GM23248 (cell line): ENCODE data around the gene SYCE1. TPM values are rescaled to one million over a fixed set of nuclear protein-coding genes. Genes with fewer than 3 reads are reported as not detected.

Experiments
- DNase-seq: peaks from one replicate; pipeline ENCODE4 v3.0.0-alpha.2; 2015
- H2AFZ ChIP-seq: fragments of 200-600 bp; sonication (generic); 2 replicates; pipeline ENCODE4 v1.6.1; 2016; ENCODE audit warnings: antibody characterized with exemption
- H3F3A ChIP-seq: fragments of 200-600 bp; sonication (generic); 2 replicates; pipeline ENCODE4 v1.6.1; 2016; ENCODE audit warnings: mild to moderate bottlenecking, antibody characterized with exemption, mixed run types; ENCODE audit not compliant: insufficient read depth
- H3K27ac ChIP-seq: fragments of 200-600 bp; sonication (generic); 2 replicates; pipeline ENCODE4 v1.5.1; 2016; ENCODE audit warnings: mild to moderate bottlenecking
- H3K27me3 ChIP-seq: fragments of 200-600 bp; sonication (generic); replicated peaks from 2 replicates; pipeline ENCODE4 v1.6.1; 2016; ENCODE audit warnings: mild to moderate bottlenecking; ENCODE audit not compliant: insufficient read depth
- H3K36me3 ChIP-seq: fragments of 200-600 bp; sonication (generic); 2 replicates; pipeline ENCODE4 v1.6.1; 2016; ENCODE audit warnings: low read depth, mild to moderate bottlenecking
- H3K4me1 ChIP-seq: fragments of 200-600 bp; sonication (generic); 2 replicates; pipeline ENCODE4 v1.6.1; 2016; ENCODE audit warnings: mild to moderate bottlenecking; ENCODE audit not compliant: insufficient read depth
- H3K4me2 ChIP-seq: fragments of 200-600 bp; sonication (generic); one replicate; pipeline ENCODE4 v1.6.1; 2016; ENCODE audit warnings: mild to moderate bottlenecking; ENCODE audit not compliant: unreplicated experiment
- H3K4me3 ChIP-seq: fragments of 200-600 bp; sonication (generic); 2 replicates; pipeline ENCODE4 v1.5.1; 2016; ENCODE audit warnings: mild to moderate bottlenecking
- H3K79me2 ChIP-seq: fragments of 200-600 bp; sonication (generic); 2 replicates; pipeline ENCODE4 v1.6.1; 2016; ENCODE audit warnings: mild to moderate bottlenecking; ENCODE audit not compliant: insufficient read depth
- H3K9ac ChIP-seq: fragments of 200-600 bp; sonication (generic); 2 replicates; pipeline ENCODE4 v1.6.1; 2016; ENCODE audit warnings: mild to moderate bottlenecking
- H3K9me2 ChIP-seq: fragments of 200-600 bp; sonication (generic); 2 replicates; pipeline ENCODE4 v1.6.1; 2016; ENCODE audit warnings: mixed run types, mild to moderate bottlenecking, moderate library complexity; ENCODE audit not compliant: insufficient read depth
- H3K9me3 ChIP-seq: fragments of 200-600 bp; sonication (generic); one replicate; pipeline ENCODE4 v1.6.1; 2017; ENCODE audit warnings: low read depth
- H4K20me1 ChIP-seq: fragments of 200-600 bp; sonication (generic); 2 replicates; pipeline ENCODE4 v1.6.0; 2016; ENCODE audit not compliant: insufficient read depth
- EZH2 ChIP-seq: fragments of 200-600 bp; sonication (generic); IDR thresholded peaks from 2 replicates; pipeline ENCODE4 v1.6.1; 2018; ENCODE audit warnings: antibody characterized with exemption, mild to moderate bottlenecking; ENCODE audit not compliant: insufficient read depth, poor library complexity, severe bottlenecking
- EZH2phosphoT487 ChIP-seq: fragments of 200-600 bp; sonication (generic); IDR thresholded peaks from 2 replicates; pipeline ENCODE4 v1.6.1; 2018; ENCODE audit warnings: antibody characterized with exemption, moderate library complexity, mild to moderate bottlenecking, low read depth; ENCODE audit not compliant: insufficient read depth
- whole genome bisulfite sequencing, 2 experiments: methylation state at CpG; one replicate each; pipeline ENCODE4 v1.1.6; 2015 to 2017; ENCODE audit warnings: low lambda C conversion rate in 2 of 2, low coverage in 1 of 2; ENCODE audit errors: missing lambda C conversion rate in 2 of 2; 5-methylcytosine and 5-hydroxymethylcytosine counted together
- in situ Hi-C: fragments of 300-500 bp; cut with MboI; formaldehyde crosslinking; loops from 2 replicates; pipeline ENCODE4 v1.15.0; 2020
- polyA plus RNA-seq: library from polyadenylated mRNA; unstranded; fragments of >200 nt; fragmentation: Nextera tagmentation; extraction: Ambion mirVana; gene quantifications from 2 replicates; pipeline ENCODE4 v1.2.1, GENCODE V29; 2016
- total RNA-seq: library from RNA; depleted of rRNA; stranded (reverse); fragments of >200 nt; shearing (Covaris generic); gene quantifications from 2 replicates; pipeline ENCODE4 v1.2.3, GENCODE V29; 2014

Gene SYCE1
- total and polyA plus RNA-seq, 2 experiments from 2014 or later, result not detected

GRCh38 chr10:133537546-133538545, 27.5 kb downstream of the SYCE1 start:
- H3K9ac ChIP-seq, result no peak overlapping the region
- no peaks in the 10 kb centered on the region for H3K9me2 ChIP-seq
- WGBS, 2 experiments, result 29 to 37% methylated on average over 4 of the region's 4 CpGs
- H3K9me3 ChIP-seq, result no peaks in the 10 kb centered on the region
- DNase-seq, result no peak
- H4K20me1 ChIP-seq, result no peaks in the 10 kb centered on the region
- no peak for TF ChIP-seq EZH2
- TF ChIP-seq EZH2phosphoT487, result no peak
- no peaks in the 10 kb centered on the region for H3K4me1 ChIP-seq
- no peaks in the 10 kb centered on the region for H3F3A ChIP-seq
- in situ Hi-C loops, result no loop called here
- H3K4me3 ChIP-seq, result no peak overlapping the region
- no peaks in the 10 kb centered on the region for H3K36me3 ChIP-seq
- H2AFZ ChIP-seq, result no peak overlapping the region
- H3K27ac ChIP-seq, result no peak overlapping the region
- no peak overlapping the region for H3K4me2 ChIP-seq
- H3K79me2 ChIP-seq, result no peaks in the 10 kb centered on the region
- 0 out of 2 replicates have a peak, but pooled peaks cover 8% of the 10 kb centered on the region for H3K27me3 ChIP-seq

- Histone ChIP-seq H3K9me3 (no peaks in the 10 kb centered on the region), H3K27ac (no peak overlapping the region), H3K4me2 (no peak overlapping the region), H3K79me2 (no peaks in the 10 kb centered on the region), H3K4me1 (no peaks in the 10 kb centered on the region), H3F3A (no peaks in the 10 kb centered on the region), H4K20me1 (no peaks in the 10 kb centered on the region), H2AFZ (no peak overlapping the region), H3K9ac (no peak overlapping the region), H3K27me3 (peaks cover 11% of the 10 kb centered on the region; the same call in 1 of the 2 replicates), H3K36me3 (no peaks in the 10 kb centered on the region), H3K4me3 (no peak overlapping the region), H3K9me2 (no peaks in the 10 kb centered on the region)
- TF ChIP-seq EZH2phosphoT487, result no peak
- DNase-seq, result no peak
- in situ Hi-C loops, result no loop called here
- 8 to 19% methylated on average over 3 to 4 of the region's 4 CpGs for WGBS, 2 experiments
These were observed 29.2 kb downstream of the SYCE1 start for GRCh38 chr10:133536198-133536597.

- 30 to 38% methylated on average over 7 of the region's 7 CpGs for WGBS, 2 experiments
These were observed 31.0 kb downstream of the SYCE1 start for GRCh38 chr10:133534417-133534816.

GRCh38 chr10:133532871-133533270, 32.5 kb downstream of the SYCE1 start:
- Histone ChIP-seq H3K9ac (no peak overlapping the region), H3K27ac (no peak overlapping the region), H3K36me3 (no peaks in the 10 kb centered on the region), H3K27me3 (peaks cover 32% of the 10 kb centered on the region), H4K20me1 (no peaks in the 10 kb centered on the region), H3F3A (no peaks in the 10 kb centered on the region), H3K4me3 (no peak overlapping the region), H3K4me2 (no peak overlapping the region), H3K9me2 (no peaks in the 10 kb centered on the region), H2AFZ (no peak overlapping the region), H3K79me2 (no peaks in the 10 kb centered on the region), H3K9me3 (no peaks in the 10 kb centered on the region), H3K4me1 (no peaks in the 10 kb centered on the region)
- in situ Hi-C loops, result no loop called here
- TF ChIP-seq EZH2phosphoT487 (no peak), EZH2 (no peak)
- 38 to 49% methylated on average over 7 of the region's 7 CpGs for WGBS, 2 experiments
- DNase-seq, result no peak

More at GRCh38 chr10:133534417-133534816, 31.0 kb downstream of the SYCE1 start:
- no peak overlapping the region for H3K27ac ChIP-seq
- H3F3A ChIP-seq, result no peaks in the 10 kb centered on the region
- no peak overlapping the region for H3K9ac ChIP-seq
- no peak for DNase-seq
- no peaks in the 10 kb centered on the region for H4K20me1 ChIP-seq
- no peaks in the 10 kb centered on the region for H3K9me2 ChIP-seq
- H3K79me2 ChIP-seq, result no peaks in the 10 kb centered on the region
- in situ Hi-C loops, result no loop called here
- no peaks in the 10 kb centered on the region for H3K9me3 ChIP-seq
- no peak overlapping the region for H3K4me2 ChIP-seq
- no peak overlapping the region for H2AFZ ChIP-seq
- no peak for TF ChIP-seq EZH2
- no peak for TF ChIP-seq EZH2phosphoT487
- no peaks in the 10 kb centered on the region for H3K36me3 ChIP-seq
- H3K4me1 ChIP-seq, result no peaks in the 10 kb centered on the region
- no peak overlapping the region for H3K4me3 ChIP-seq
- H3K27me3 ChIP-seq, result peaks cover 21% of the 10 kb centered on the region
